Activated CD4-positive, alpha-beta T cell treated with anti-CD3 and anti-CD28 coated beads, Interleukin-2, Interleukin-6, amounts not matched to agents 100 ng/mL and 50 ng/mL, durations not matched to agents 16 hours and 8 hours (primary cell): ENCODE measurements around the gene BRME1.

Source experiments
- DNase-seq: peaks from one replicate; pipeline ENCODE4 v3.0.0-alpha.2; 2020

Gene BRME1

DNA sequence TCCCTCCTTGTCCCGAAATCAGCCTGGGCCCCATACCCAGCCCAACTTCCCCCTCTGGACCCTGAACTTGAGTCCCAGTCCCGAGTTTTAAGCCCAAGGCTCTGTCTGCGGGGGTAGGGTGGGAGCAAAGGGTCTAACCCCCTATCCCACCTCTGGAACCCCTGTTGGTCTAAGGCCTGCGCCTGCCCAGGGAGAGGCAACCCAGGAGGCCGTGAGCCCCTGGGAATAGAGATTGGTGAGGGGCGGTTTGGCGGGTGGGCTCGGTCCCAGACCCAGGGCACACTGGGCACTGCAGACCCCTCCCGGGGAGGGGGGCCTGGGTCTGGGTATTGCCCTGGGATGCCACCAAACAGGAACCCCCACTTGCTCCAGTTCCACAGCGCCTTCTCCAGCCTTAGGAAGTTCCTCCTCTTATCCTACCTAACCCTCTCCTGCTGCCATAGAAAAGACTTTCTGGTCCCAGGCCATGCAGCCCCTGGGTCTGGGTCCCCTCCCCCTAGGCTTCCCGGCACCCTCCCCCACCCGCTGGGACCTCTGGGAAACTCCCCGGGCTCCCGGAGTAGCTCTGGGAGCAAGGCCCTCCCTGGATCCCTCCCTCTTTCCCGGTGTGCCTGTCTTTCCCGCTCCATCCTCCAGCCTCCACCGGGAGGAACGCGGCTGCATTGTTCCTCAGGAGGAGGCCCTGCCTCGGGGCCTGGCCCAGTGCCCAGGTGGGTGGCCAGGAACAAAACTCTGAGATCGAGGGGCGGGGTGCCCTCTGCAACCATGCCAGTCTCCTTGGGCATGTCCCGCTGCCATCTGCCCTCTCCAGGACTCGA, 62.6 kb downstream of the BRME1 start:
- DNase-seq = no peak

DNA sequence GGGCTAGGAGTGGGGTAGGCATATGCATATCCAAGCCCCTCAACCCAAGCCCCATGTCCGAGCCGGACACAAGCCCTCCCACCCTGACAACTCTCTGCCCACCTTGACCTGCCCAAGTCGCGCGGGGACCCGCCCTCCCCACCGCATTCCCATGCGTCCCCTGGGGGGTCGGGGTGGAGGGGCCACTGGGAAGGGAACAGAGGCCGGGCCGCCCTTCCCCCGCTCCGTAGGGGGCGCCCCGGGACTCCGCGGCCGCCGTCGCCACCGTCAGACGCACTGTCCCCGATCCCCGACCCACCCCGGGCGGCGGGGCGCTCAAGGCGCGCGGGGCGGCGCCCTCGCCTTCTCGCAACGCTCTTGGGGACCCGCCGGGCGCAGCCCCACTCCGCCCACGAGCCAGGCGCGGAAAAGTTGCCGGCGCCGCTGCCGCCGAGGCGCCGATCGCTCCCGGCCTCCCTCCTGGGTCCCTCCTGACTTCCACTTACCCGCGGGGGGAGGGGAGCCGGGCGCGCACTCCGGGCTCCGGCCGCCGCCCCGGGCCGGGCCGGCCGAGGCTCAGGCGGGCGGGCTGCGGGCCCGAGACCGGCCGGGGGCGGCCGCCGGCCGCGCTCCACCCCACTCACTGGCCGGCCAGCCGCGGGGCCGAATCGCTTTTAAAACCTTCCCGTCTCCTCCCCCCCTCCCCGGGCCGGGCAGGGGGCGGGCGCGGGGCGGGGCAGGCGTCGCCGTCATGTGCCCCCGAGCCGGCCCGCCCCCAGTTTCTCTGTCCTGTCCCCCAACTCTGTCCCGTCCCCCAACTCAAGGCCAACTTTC, 63.4 kb downstream of the BRME1 start:
- DNase-seq = peak; percentile 83

DNA sequence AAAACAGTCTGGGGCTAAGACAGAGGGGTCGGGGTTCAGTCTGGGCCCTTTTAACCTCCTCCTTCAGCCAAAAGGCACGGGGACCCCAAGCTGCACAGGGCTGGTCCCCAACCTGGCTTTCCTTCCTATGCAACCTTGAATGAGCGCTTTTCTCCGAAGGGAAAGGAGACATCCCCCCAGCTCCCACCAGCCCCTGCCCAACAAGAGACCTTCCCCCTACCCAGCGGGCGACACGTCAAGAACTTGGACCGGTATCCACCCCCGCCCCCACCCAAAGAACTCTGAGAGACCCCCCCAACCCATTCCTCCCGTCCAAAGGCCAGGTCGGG, 64.0 kb downstream of the BRME1 start:
- no peak for DNase-seq

DNA sequence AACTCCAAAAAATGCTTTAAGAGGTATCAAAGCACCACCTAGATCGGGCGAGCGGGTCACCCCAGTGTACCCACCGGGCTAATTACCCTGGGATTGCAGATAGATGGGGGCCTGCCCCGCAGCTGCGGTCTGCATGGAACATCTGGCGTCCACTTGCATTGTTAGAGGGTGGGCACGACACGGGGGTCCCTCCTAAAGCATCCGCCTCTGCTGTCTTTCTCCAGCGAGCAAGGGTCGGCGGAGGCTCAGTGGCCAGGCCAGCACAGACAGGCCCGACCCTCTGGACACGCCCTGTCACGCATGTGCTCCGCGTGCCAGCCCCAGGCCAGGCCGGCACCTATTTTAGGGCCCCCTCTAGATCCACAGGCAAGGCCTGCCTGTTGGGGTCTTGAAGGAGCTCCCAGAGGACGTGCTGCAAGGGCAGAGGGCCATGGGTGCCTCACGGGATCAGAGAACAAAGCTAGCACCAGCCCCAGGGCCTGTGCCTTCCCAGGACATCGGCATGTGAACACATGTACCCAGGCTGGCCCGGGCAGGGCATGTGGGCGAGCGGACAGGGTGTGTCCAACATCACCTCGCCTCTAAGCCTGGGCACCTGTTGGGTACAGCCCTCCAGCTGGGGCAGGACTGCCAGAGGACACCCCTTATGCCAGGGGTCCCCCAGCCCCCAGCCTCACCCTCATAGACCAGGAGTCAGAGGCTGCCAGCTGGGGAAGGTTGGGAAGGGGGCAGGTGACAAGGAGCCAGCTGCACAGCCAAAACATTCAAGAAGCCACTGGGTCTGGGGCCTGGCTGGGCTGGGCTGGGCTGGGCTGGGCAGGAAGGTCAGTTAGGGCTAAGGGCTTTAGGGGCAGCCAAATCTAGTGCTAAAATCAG, 64.6 kb downstream of the BRME1 start:
- DNase-seq = peak; percentile 52

DNA sequence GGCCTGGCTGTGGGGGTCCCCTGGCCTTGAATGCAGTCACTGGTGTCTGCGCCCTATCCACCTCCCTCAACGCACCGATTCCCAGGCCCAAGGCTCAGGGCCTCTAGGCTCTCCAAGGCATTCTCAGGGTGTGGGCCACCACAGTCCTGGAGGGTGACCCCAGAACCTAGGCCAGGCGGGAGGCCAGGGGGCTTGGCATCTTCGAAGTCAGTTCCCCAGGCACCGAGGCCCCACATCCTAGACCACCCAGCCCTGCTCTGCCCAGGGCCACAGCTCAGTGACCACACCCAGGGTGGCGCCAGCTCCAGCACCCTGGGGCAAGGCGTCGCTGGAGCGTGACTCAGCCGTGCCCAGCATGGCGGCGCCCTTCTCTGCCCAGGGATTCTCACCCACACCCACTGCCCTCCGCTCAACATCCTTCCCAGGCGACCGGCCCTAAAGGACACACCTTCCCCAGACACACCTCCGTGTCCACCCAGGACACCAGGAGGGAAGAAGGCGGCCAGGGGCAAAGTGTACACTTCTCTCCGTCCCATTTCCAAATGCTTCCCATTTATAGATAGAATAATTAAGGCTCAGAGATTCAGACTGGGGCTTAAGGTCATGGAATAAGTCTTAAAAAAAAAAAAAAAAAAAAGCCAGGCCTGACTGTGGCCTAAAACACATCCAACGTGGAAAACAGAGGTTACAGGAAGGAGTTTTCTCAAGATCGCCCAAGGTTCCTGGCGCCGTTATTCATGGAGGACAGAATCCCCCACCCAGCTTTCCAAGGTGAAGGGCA, 65.4 kb downstream of the BRME1 start:
- peak; percentile 68 for DNase-seq

DNA sequence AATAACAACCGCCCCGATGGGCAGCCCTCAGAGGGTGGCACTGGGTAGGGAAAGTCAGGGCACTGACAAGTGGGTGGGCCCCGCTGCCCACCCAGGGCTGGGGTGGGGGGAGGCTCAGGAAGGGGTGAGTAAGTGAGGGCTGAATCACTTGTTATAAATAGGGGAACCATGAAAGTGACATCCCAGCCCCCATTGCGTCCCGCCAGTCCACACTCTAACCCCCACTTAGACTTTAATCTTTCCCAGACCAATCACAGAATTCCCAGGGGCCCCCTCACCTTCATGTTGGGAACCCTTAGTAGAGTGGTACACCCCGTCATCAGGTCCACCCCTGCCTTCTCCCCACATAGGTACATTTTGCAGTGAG, 66.0 kb downstream of the BRME1 start:
- DNase-seq = no peak

DNA sequence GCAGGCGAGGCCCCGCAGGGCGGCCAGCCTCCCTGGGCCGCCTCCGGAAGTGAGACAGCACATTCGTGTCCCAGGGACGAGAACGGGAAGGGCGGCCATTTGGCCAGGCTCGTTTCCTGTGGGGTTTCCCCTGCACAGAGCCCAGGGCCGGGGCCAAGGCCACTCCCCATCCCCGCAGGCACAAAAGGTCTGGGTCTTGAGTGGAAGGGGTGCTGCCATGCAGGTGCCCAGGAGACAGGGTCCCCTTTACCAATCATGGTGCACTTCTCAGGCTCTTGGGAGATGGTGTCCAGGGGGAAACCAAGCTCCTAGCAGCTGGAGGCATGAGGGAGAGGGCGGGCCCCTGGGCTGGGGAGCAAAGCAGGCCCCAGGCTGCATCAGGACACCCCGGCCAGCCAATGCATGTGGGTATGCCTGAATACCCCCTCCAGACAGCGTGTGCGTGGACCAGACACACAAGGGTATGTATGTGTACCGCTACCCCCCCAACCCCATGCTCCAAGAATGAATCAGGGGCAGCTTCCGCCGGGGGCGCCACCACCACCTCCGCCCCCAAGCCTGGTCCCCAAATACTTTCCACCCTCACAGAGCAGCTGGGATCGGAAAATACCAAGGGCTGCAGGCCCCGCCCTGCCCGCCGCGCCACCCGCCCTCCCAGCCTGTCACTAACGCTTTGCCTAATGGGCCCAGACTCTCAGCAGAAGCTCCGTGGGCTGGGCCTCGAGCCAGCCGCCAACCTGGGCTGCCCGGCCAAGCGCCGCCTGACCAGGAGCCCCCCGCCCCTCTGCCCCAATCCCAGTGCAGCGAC, 66.6 kb downstream of the BRME1 start:
- DNase-seq = peak; percentile 93

DNA sequence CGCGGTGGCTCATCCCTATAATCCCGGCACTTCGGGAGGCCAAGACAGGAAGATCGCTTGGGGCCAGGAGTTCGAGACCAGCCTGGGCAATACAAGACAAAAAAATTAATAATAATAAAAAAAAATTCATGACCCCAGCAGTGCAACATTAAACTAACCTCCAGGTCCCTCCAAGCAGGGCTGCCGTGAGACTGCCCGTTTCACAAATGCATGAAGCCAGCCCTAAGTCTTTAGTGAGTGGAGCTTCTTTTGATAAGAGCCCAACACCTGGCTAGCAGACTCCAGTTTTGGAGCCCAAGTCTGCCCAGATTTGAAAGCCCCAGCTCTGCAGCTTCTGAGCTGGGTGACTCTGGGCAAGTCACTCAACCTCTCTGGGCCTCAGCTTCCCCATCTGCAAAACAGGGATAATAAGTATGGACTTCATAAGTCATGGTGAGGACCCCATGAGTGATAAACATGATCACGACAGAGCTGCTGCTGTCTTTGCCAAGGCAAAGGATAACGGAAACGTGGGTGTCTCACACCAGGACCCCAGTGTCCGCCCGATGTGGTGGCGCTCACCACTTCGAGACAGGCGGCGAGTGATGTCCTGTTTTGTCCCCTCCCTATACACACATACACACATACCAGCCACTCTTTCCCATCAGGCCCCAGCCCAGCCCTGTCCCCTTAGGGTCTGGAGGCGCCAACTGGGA, 67.3 kb downstream of the BRME1 start:
- no peak for DNase-seq

DNA sequence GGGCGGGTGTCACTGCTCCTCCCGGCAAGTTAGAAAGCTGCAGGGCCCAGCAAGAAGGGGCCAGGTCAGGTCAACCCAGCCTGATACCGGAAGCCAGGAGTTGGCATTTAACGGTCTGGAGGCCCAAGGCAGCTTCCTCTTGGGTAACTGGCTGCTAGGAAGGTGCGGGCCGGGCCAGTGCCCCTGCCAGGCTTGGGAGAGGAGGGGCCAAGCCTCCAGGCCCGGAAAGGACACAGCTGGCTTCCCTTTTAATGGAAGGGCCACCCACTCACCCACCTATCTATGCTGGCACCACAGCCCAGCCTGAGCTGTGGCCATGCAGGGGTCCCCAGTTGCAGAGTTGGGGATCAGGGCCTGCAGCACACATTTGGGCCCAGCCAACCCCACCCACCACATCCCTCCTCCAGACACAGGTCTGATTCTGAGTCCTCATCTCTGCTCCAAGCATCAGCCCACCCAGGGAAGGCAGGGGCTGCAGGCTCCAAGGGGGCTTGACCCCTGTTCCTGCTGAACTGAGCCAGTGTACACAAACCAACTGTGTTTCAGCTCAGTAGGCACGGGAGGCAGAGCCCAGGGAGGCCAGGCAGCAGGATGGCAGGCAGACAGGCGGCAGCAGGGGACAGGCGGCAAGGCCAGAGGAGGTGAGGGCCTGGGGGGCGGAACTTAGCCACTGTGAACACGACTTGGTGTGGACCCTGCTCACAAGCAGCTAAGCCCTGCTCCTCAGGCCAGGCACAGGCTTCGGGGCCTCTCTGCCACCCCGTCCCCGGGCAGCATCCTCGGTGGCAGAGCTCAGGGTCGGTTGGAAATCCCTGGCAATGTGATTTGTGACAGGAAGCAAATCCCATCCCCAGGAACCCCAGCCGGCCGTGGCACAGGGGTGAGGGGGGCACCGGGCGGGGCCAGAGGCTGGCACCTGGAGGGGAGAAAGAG, 69.9 kb downstream of the BRME1 start:
- peak; percentile 36 for DNase-seq

DNA sequence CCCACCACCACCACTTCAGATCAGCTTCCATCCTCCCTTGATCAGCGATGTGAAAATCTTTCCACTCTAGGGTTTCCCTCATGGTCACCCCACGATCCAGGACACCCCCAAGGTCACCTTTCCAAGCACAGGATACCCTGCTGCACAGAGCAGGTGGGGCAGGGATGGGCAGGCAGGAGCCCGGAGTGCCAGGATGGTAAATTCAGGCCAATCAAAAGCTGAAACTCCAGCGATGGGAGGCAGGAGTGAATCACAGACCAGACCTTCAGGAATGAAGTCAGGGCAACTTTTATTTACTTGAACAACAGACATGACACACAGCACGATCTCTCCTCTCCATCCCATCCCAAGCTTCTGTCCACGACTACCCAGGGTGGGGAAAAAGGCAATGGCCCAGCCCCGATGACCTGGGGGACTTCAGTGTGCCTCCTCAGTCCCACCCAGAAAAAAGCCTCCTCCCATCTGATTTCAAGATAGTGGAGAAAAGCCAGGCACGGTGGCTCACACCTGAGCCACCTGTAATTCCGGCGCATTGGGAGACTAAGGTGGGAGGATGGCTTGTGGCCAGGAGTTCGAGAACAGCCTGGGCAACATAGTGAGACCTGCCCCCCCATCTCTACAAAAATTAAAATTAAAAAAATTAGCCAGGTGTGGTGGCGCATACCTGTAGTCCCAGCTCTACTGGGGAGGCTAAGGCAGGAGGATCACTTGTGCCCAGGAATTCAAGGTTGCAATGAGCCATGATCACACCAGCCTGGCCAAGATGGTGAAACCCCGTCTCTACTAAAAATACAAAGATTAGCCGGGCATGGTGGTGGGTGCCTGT, 71.5 kb downstream of the BRME1 start:
- DNase-seq = no peak

DNA sequence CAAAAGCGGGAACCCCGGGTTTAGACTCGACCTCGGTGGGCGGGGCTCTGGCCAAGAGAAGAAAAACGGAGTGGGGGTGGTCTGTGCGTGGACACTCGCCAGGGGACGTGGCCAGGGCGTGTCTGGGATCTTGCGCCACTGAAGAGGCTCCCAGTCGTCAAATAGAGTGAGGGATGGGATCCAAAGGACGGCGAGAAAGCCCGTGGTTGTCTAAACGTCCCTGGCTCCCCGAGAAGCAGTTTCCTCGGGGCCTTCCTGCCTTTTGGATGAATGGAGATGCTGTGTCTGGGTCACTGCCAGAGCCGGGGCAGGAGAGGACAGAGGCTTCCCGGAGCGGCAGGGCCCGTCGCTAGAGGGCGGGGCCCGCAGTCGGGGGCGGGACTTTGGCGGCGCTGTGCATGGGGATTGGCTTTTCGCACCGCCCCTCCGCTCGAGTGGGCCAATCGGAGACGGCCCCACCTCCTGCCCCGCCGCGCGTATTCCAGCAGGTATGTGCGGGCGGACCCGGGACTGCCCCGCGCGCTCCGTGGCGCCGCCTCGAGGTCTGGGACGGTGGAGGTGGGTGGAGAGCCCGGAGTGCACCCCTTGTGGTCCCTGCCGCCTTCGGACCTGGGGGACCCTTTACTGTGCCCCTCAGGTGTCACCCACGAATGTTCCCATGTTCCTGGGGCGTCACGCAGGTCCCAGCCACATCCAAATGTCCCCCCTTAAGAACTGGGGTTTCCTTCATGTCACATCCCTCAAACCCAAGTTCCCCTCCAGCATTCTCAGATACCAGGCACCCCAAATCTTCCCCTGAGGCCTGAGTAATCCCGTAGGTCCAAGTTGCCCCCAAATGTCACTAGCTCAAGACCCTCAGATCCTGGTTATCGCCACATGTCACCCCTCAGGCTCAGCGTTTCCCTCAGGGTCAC, 72.3 kb downstream of the BRME1 start:
- peak; percentile 94 for DNase-seq
